Urinary bladder (tissue), 4 donors: ENCODE results near the gene HMOX2. TPM values are rescaled to one million over a fixed set of nuclear protein-coding genes. Genes with fewer than 3 reads are reported as not detected.

Source experiments
- DNase-seq: peaks from one replicate; pipeline ENCODE4 v3.0.0-alpha.2; 2015; ENCODE audit errors: extremely low spot score
- H3K27ac ChIP-seq: one replicate; pipeline ENCODE4 v1.5.1; 2013; ENCODE audit warnings: low read depth, mild to moderate bottlenecking, moderate library complexity
- H3K36me3 ChIP-seq: one replicate; pipeline ENCODE4 v1.6.1; 2013; ENCODE audit warnings: mild to moderate bottlenecking, moderate library complexity; ENCODE audit not compliant: insufficient read depth
- H3K4me1 ChIP-seq: one replicate; pipeline ENCODE4 v1.6.1; 2013; ENCODE audit warnings: mild to moderate bottlenecking, moderate library complexity; ENCODE audit not compliant: insufficient read depth
- H3K4me3 ChIP-seq: one replicate; pipeline ENCODE4 v1.5.1; 2013; ENCODE audit warnings: low read depth, low read length
- WGBS: extraction: QIAGEN DNeasy Blood & Tissue Kit; methylation state at CpG from one replicate; pipeline ENCODE4 v1.1.7; 2013; 5-methylcytosine and 5-hydroxymethylcytosine counted together
- polyA plus RNA-seq: library from polyadenylated mRNA; stranded (reverse); fragments of 200-250 nt; gene quantifications from one replicate; pipeline ENCODE4 v1.2.3, GENCODE V29; 2013
- total RNA-seq: library from RNA; depleted of rRNA; stranded (reverse); fragments of >200 nt; gene quantifications from one replicate; pipeline ENCODE4 v1.2.3, GENCODE V29; 2014
- donor health status: healthy with polysubstance abuse.
- donor health status: healthy.

The HMOX2 gene
- total and polyA plus RNA-seq, 2 donors = 27.9 to 45.6 TPM

- DNase-seq = no peak
- WGBS = 96% methylated on average over 7 of the region's 7 CpGs
- Histone ChIP-seq H3K36me3 (peaks cover 2% of the 10 kb centered on the region), H3K4me1 (peaks cover 1% of the 10 kb centered on the region), H3K27ac (no peak overlapping the region), H3K4me3 (no peak overlapping the region)
These were observed 37.7 kb downstream of the HMOX2 start for GRCh38 chr16:4513881-4514280.

GRCh38 chr16:4514606-4515005, 38.4 kb downstream of the HMOX2 start:
- no peak for DNase-seq
- Histone ChIP-seq H3K4me1 (peaks cover 1% of the 10 kb centered on the region), H3K27ac (no peak overlapping the region), H3K36me3 (peaks cover 2% of the 10 kb centered on the region), H3K4me3 (no peak overlapping the region)
- WGBS = 75% methylated on average over 7 of the region's 7 CpGs

GRCh38 chr16:4515611-4516233, 39.5 kb downstream of the HMOX2 start:
- H3K4me3 ChIP-seq = no peak overlapping the region
- no peak for DNase-seq
- H3K4me1 ChIP-seq = peaks cover 1% of the 10 kb centered on the region
- WGBS = 36% methylated on average over 5 of the region's 5 CpGs
- H3K27ac ChIP-seq = no peak overlapping the region
- no peaks in the 10 kb centered on the region for H3K36me3 ChIP-seq

DNA sequence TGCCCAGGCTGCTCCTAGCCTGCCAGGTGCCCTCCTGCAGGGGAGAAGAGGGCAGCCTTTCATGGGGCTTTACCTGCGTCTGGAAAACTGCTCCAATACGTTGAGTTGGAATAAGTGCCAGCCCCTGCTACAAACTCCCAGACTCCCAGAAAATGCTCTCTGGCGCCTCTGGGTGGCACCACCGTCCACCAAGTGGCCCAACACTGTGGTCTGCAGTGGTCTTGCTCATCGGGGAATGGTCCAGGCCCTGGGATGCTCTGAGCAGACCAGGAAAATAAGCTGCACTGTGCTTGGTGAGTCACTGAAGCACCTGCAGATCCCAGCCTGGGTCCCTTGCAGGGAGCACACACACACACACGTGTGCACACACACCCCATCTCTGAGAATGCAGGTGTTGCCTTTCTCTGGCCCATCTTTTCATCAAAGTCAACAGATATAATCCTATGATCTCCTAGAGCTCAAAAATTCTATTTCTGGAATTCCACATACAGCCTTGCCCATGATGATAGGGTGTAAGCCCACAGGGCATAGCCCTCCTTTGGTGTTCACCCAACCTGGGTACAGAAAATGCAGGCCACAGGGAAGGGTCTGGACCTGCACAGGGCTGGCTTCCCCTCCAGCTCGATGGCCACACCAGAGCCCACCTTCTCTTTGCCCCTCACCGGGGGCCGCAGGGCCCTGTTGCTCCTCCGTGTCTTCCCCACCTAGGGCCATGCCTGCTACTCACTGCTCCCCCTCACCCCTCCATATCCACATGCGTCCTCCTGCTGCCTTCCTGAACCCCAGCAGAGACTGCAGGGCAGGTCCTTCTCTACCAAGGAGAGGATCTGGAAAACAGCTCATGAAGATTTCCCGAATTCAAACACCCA, 41.8 kb downstream of the HMOX2 start:
- H3K4me3 ChIP-seq = no peak overlapping the region
- no peak for DNase-seq
- H3K36me3 ChIP-seq = no peaks in the 10 kb centered on the region
- H3K4me1 ChIP-seq = peaks cover 1% of the 10 kb centered on the region
- WGBS = 68% methylated on average over 12 of the region's 12 CpGs
- no peak overlapping the region for H3K27ac ChIP-seq

GRCh38 chr16:4519274-4520058, 43.3 kb downstream of the HMOX2 start:
- no peak for DNase-seq
- peaks cover 1% of the 10 kb centered on the region for H3K4me1 ChIP-seq
- H3K4me3 ChIP-seq = no peak overlapping the region
- H3K36me3 ChIP-seq = no peaks in the 10 kb centered on the region
- H3K27ac ChIP-seq = no peak overlapping the region
- WGBS = 85% methylated on average over 15 of the region's 15 CpGs

GRCh38 chr16:4520913-4521312, 44.7 kb downstream of the HMOX2 start:
- Histone ChIP-seq H3K4me1 (peaks cover 1% of the 10 kb centered on the region), H3K4me3 (no peak overlapping the region), H3K27ac (no peak overlapping the region), H3K36me3 (no peaks in the 10 kb centered on the region)
- WGBS = 75% methylated on average over 7 of the region's 7 CpGs
- no peak for DNase-seq

DNA sequence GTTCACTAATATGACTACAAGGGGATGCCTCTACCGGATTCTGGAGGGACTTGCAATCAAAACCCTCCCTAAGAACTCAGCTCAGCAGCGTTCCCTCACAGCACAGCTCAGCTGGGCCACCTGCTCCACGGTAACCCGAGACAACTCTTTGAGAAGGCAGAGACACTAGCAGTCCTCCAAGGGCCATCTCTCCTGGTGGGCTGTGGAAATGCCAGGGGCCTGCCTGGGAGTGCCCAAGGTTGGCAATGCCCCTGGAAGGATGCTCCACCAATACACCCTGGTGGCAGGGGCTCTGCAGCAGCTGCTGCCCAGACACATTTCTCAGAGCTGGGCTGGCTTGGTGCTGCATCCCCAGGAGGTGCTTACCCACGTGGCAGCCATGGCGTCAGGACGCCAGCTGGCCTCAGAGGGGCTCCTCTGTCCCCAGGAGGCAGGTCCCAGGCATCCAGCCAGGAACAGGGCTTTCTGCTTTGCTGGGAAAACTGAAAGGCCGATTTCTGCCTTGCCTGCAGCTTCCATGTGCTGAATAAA, 45.9 kb downstream of the HMOX2 start:
- WGBS = 53% methylated on average over 8 of the region's 8 CpGs
- Histone ChIP-seq H3K4me3 (no peak overlapping the region), H3K27ac (no peak overlapping the region), H3K36me3 (no peaks in the 10 kb centered on the region), H3K4me1 (no peaks in the 10 kb centered on the region)
- no peak for DNase-seq

DNA sequence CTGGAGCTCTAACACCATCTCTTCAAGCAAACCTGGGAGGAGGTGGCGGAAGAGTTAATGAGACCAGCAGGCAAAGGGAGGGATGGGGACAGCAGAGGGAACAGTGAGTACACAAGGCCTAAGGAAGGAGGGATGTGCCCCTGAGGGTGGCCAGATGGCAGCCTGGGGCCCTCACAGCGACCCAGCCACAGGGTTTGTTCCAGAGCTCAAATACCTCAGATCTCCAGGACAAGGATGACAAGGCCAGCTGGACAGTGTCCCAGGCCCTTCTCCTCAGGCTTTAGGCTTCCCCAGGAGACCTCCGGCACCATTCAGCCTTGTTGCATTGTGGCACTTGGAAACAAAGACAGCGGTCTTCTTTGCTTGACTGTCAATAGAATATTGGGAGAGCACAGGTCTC, 47.5 kb downstream of the HMOX2 start:
- DNase-seq = no peak
- Histone ChIP-seq H3K27ac (no peak overlapping the region), H3K36me3 (no peaks in the 10 kb centered on the region), H3K4me3 (no peak overlapping the region), H3K4me1 (no peaks in the 10 kb centered on the region)
- 97% methylated on average over 4 of the region's 4 CpGs for WGBS

DNA sequence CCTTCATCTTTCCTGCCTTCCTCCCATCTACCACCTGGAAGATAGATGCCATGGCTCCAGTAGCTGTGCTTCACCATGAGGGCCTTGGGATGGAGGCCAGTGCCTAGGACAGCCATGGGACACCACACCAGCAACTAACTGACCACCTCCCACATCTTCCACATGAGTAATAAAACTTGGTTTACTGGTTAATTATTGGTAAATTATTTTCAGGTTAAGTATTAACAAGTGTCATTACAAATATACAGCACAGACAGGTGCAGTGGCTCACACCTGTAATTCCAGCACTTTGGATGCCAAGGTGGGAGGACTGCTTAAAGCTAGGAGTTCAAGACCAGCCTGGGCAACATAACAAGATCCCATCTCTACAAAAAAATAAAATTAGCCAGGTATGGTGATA, 48.4 kb downstream of the HMOX2 start:
- Histone ChIP-seq H3K27ac (no peak overlapping the region), H3K36me3 (no peaks in the 10 kb centered on the region), H3K4me1 (no peaks in the 10 kb centered on the region), H3K4me3 (no peak overlapping the region)
- DNase-seq = no peak

DNA sequence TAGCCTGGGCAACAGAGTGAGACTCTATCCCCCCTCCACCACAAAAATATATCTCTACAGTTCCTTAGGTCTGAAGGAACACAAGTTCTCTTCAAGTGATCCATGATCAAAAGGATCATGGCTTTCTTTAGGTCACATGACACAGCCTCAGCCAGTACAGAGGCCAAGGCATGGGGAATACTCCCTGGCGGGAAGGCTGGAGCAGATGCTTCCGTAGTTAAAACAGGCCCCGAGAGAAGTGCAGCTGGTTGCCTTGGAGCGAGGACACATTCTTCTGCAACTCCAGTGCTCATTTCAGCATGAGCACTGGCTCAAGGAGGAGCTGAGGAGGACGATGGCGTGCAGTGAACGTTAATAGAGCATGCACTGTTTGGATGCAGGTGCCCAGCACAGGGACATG, 48.9 kb downstream of the HMOX2 start:
- Histone ChIP-seq H3K4me3 (no peak overlapping the region), H3K27ac (no peak overlapping the region), H3K4me1 (no peaks in the 10 kb centered on the region), H3K36me3 (no peaks in the 10 kb centered on the region)
- WGBS = 66% methylated on average over 7 of the region's 7 CpGs
- no peak for DNase-seq

DNA sequence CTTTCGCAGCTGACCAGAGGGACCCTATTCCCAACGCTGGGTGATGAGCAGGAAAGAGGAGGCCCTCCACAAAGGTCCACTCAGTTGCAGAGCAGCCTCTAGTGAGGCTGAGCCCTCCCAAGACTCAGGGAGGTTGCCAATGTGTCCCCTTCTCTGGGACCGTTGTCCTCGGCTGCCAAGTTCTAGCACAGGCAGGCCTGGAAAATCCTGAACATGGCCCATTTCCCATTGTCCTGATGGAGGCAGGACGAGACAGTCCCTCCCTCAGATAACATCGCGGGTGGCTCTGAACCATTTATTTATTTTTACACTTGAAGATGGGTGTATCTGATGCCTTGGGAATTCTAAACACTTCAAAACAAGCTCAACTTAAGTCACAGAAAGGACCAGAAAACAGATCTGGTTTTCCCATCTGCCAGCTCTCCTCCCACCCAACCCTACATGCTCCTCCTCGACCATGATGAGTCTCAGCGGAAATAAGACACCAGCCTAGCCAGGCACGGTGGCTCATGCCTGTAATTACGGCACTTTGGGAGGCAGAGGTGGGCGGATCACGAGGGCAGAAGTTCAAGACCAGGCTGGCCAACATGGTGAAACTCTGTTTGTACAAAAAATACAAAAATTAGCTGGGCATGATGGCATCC, 49.6 kb downstream of the HMOX2 start:
- Histone ChIP-seq H3K4me1 (no peaks in the 10 kb centered on the region), H3K4me3 (no peak overlapping the region), H3K27ac (no peak overlapping the region), H3K36me3 (no peaks in the 10 kb centered on the region)
- 66% methylated on average over 13 of the region's 13 CpGs for WGBS
- no peak for DNase-seq

DNA sequence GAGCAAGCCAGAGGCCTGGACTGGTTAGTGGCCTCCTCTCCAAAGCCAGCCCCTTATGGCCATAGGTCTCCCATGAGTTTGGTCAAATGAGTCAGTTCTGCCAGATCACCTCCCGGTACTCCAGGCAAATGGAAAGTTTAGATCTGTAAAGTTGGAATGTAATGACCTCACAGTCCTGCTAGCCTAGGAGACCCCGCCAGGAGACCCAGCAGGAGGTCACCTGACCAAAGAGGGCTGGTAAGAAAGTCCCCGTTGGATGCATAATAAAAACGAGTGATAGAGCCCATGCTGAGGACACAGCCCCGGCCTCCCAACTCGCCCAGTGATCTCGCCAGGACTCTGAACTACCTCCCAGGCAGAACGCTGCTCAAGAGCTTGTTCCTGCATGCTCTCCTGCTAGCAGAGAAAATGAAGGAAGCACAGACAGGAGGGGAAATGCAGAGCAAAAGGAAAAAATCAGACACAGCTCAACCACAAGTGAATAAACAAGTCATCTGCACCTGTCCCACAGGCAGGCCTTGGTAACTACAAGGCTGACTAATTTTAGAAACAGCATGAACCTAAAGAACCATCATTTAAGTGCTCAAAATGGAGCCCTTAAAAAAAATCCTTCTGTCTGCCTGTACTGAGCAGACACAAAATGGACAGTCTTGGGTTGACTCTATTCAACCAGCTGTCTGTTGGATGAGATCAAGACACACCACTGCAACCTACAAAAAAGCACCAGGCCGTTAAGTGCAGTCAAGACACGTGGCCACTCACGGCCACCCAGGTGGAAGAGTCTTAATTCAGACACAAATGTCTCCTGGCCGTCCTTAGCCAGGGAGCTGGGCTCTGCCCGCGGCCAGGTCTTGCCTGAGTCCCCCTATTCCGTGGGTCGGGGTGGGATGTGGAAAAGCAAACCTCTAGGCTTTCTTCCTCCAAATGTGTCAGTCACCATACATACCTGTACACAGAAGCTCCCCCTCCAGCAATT, 53.2 kb downstream of the HMOX2 start:
- Histone ChIP-seq H3K4me1 (no peaks in the 10 kb centered on the region), H3K27ac (no peak overlapping the region), H3K4me3 (no peak overlapping the region), H3K36me3 (no peaks in the 10 kb centered on the region)
- 50% methylated on average over 16 of the region's 16 CpGs for WGBS
- no peak for DNase-seq
